VCaP (cell line): Measurements from ENCODE around the gene EEFSEC.

Experiments
- H3K27ac ChIP-seq: fragments of 450-650 bp; 2 replicates; pipeline ENCODE4 v1.5.1; 2017
- TF ChIP-seq, protein P1 (sequence below): fragments of 450-650 bp; conservative IDR thresholded peaks from 2 replicates; pipeline ENCODE4 v1.5.1; 2017; ENCODE audit warnings: mild to moderate bottlenecking, moderate library complexity

EEFSEC gene

DNA sequence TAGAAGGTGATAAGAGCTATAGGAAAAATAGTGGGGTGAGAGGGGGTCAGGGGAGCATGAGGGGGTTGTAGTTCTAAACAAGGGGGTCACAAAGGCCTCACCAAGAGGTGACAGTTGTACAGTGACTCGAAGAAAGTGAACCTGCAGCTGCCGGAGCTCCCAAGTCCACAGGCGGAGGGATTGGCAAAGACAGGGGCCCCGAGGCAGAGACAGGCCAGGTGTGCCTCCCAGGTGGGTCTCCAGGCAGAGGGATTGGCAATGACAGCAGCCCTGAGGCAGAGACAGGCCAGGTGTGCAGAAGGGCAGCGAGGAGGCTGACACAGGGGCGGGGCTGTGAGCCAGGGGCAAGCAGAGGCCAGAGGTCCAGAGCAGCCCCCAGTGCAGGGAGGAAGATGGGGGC is 249.7 kb downstream of the EEFSEC start:
- H3K27ac ChIP-seq: peak overlapping the region; percentile 55; the same call in 1 of the 2 replicates
- TF ChIP-seq, protein P1, sequence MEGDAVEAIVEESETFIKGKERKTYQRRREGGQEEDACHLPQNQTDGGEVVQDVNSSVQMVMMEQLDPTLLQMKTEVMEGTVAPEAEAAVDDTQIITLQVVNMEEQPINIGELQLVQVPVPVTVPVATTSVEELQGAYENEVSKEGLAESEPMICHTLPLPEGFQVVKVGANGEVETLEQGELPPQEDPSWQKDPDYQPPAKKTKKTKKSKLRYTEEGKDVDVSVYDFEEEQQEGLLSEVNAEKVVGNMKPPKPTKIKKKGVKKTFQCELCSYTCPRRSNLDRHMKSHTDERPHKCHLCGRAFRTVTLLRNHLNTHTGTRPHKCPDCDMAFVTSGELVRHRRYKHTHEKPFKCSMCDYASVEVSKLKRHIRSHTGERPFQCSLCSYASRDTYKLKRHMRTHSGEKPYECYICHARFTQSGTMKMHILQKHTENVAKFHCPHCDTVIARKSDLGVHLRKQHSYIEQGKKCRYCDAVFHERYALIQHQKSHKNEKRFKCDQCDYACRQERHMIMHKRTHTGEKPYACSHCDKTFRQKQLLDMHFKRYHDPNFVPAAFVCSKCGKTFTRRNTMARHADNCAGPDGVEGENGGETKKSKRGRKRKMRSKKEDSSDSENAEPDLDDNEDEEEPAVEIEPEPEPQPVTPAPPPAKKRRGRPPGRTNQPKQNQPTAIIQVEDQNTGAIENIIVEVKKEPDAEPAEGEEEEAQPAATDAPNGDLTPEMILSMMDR: no peak

DNA sequence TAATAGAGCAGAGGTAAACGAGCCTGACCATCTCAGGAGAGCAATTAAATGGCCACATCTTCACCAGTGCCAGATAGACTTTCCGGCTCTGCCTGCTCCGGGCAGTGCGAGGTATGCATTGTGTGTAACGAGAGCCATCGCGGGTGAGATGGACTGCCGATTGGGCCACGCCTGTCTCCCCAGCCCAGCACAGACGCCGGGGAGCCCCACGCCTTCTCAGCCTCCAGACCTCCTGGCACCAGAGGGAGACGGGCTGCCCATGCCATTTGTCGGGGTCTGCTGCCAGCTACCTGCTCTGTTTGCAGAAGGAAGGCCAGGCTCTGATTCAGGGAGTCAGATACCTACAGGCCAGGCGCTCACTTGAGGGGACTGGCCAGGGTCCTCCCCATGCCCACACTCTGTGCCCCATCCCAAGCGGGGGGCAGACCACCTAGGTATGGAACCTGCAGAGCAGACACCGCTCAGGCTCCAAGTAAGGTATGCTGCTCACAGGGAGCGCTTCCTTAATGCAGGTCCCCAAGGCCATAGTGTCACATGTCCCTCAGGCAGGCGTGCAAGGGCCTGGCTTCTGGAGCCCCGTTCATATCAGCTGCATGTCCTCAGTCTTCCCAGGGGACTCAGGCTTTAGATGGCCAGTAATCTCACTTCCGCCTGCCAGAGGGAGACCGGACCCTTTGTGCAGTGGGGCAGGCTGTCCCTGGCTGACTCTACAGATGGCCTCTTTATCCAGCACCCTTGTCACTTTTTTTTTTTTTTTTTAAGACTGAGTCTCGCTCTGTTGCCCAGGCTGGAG is 251.2 kb downstream of the EEFSEC start:
- TF ChIP-seq, protein P1: no peak
- H3K27ac ChIP-seq: peak overlapping the region; percentile 55; the same call in 1 of the 2 replicates

DNA sequence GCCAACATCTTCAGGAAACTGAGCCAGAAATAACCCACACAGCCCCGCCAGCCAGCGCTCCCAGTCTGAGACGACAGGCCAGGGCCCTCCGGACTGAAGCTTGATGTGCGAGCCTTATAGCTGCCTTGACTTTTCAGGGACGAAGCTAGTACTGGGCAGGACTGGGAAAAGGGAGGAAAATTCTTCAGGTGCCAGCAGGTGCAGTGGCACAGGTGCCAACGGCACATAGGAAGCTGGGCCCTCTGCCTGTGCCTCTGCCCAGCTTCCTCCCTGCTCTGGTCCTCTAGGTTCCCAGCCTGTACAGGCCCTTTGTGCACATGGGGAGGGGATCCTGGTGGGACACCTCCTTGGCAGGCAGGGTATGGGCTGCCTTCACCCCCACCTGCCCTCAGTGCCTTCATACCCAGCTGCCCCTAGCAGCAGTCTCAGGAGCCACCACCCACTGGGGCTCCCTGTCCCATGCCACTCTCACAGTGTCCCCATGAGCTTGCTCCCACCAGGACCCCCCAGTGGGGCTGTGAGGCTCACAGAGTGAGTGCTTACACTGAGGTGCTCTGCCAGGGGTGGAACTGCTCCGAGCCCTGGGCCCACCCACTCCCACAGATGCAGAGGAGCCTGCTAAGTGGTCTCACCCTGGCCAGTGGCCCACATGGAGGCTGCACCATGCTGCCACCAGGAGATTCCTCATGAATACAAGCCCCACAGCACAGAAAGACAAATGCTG is 252.4 kb downstream of the EEFSEC start:
- TF ChIP-seq, protein P1: no peak
- no peak overlapping the region for H3K27ac ChIP-seq

DNA sequence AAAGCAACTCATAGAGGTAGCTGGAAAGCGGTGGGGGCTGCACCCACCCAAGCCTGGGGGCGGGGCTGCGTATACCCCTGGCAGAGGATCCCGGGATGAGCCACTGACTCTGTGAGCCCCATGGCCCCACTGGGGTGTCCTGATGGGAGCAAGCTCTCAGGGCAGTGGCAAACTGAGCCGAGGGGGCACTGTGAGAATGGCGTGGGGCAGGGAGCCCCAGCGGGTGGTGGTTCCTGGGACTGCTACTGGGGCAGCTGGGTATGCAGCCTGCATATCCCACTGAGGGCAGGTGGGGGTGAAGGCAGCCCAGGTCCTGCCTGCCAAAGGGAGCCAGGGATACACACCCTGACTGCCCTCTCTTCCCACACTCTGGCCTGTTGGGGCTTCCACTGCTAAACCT is 254.0 kb downstream of the EEFSEC start:
- H3K27ac ChIP-seq: no peak overlapping the region
- TF ChIP-seq, protein P1: no peak

DNA sequence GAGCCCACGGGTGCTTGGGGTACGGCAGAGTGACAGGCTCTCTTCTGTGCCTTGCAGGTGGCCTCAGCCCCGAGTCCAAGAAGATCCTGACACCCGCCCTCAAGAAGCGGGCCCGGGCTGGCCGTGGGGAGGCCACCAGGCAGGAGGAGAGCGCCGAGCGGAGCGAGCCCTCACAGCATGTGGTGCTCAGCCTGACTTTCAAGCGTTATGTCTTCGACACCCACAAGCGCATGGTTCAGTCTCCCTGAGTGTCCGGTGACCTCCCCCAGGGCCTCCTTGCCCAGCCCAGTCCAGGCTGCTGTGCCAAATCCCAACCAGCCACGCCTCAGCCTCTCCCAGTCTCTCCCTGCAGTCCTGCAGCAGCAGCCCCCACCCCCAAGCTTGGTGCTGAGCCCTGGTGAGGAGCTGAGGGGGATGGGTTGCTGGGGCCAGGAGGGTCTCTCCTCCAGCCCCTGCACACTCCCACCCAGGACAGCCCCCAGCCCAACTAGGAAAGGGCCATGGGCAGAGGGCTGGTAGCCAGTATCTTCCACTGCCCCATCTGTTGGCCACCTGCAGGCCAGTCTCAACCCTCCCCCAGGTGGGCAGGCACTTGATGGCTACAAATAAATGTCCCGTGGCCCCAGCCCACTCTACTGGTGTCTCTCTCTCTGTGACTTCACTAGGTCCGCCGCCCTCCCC is 254.9 kb downstream of the EEFSEC start:
- H3K27ac ChIP-seq: no peak overlapping the region

DNA sequence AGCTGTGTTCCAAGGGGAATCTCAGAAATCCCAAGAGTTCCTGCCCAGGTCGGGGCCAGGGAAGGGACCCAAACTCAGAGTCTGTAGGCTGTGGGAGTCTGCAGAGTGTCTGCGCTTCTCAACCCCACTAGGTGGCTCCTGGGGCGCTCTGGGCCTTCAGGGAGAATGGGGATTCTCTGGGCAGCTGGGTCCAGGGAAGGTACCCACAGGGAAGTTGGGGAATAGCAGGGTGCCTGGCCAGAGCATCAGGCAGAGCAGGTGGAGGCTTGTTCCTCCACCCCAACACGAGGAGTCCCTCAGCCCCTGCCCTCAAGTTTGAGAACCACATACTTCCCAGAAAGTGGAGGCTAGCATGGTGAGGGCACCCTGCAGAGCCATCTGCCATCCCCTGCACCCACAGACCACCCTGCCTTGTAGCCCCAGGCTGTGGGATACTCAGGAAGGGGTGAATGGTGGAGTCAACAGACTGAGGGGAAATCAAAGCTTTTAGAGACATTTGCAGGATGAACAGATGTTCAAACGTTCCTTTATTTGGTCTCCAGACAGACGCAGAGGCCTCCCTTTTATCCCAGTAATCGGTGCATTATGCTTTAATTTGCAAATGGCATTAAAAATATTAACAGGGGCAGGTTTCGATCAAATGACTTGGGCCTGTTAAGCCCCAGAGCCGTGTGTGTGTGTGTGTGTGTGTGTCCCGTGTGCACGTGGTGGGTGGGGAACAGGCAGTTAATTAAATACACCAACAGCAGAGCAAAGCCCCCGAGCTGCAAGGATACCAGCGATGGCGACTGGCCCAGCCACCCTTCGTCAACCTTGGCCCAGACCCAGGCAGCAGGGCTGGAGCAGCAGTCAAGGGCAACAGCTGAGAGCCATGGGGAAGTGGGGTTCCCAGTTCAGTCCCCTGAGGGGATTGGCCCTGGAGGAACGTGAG is 255.7 kb downstream of the EEFSEC start:
- H3K27ac ChIP-seq: no peak overlapping the region

More for the DNA sequence above, 254.9 kb downstream of the EEFSEC start:
- TF ChIP-seq, protein P1: no peak

More for the DNA sequence above, 255.7 kb downstream of the EEFSEC start:
- TF ChIP-seq, protein P1: no peak
